Measurements from ENCODE around the gene P3H3.

- TF ChIP-seq CTCF (IDR thresholded peaks at IDR 0.05 in 4 of 5, conservative IDR thresholded peaks at IDR 0.05 in 1 of 5), result no peak
- TF ChIP-seq POLR2A (IDR thresholded peaks at IDR 0.05), result no peak
These were observed 1.5 kb downstream of the P3H3 start for GRCh38 chr12:6829536-6830220.
